Measurements from ENCODE around the gene KCNQ4.

- TF ChIP-seq POLR2A (IDR thresholded peaks at IDR 0.05; ENCODE audit: control extremely low read depth in 1 of 2, low read depth in 2 of 2, low read length in 2 of 2) (no peak), CTCF (IDR thresholded peaks at IDR 0.05; ENCODE audit: control extremely low read depth in 1 of 3, insufficient read depth in 1 of 3, low read depth in 1 of 3, low read length in 3 of 3) (no peak), USF2 (IDR thresholded peaks at IDR 0.05; ENCODE audit: low read length) (no peak), EP300 (IDR thresholded peaks at IDR 0.05; ENCODE audit: borderline replicate concordance in 1 of 2, low read depth in 2 of 2, low read length in 2 of 2) (no peak), YY1 (IDR thresholded peaks at IDR 0.05; ENCODE audit: low read depth, low read length) (no peak), SIN3A (conservative IDR thresholded peaks at IDR 0.05 in 1 of 2, IDR thresholded peaks at IDR 0.05 in 1 of 2; ENCODE audit: low read depth in 1 of 2, low read length in 2 of 2) (no peak), RFX5 (IDR thresholded peaks at IDR 0.05; ENCODE audit: borderline replicate concordance, low read depth, low read length) (no peak), GTF2F1 (IDR thresholded peaks at IDR 0.05; ENCODE audit: borderline replicate concordance, low read depth, low read length) (no peak), E2F6 (IDR thresholded peaks at IDR 0.05) (no peak), BACH1 (IDR thresholded peaks at IDR 0.05; ENCODE audit: low read length) (no peak), NRF1 (IDR thresholded peaks at IDR 0.05; ENCODE audit: low read depth, low read length) (no peak)
Observed at GRCh38 chr1:40743860-40744259, 39.7 kb upstream of the KCNQ4 start.
